ENCODE results near the gene CLN3. TPM values are rescaled to one million over a fixed set of nuclear protein-coding genes. Genes with fewer than 3 reads are reported as not detected.

Gene CLN3
- total and polyA plus RNA-seq, 2 of the 13 experiments (the other 11 are each of a cell fraction or from before 2014, with no cell fraction given) = 23.4 to 46.8 TPM

GRCh38 chr16:28528463-28528867 lies 36.6 kb upstream of the CLN3 start (continued):
- TF ChIP-seq MBNL3 (CRISPR knock-in tag; conservative IDR thresholded peaks at IDR 0.05) (no peak), ZFP37 (CRISPR knock-in tag; IDR thresholded peaks at IDR 0.05; ENCODE audit: borderline replicate concordance) (no peak), SP5 (CRISPR knock-in tag; IDR thresholded peaks at IDR 0.05; ENCODE audit: borderline replicate concordance, low read depth) (no peak; the same call in 1 of the 2 replicates), ZNF556 (CRISPR knock-in tag; IDR thresholded peaks at IDR 0.05; ENCODE audit: borderline replicate concordance) (peak; percentile 47; the same call in 1 of the 2 replicates), NR2C2 (CRISPR knock-in tag; IDR thresholded peaks at IDR 0.05; ENCODE audit: borderline replicate concordance) (no peak; the same call in 1 of the 2 replicates), PRDM10 (CRISPR knock-in tag; IDR thresholded peaks at IDR 0.05; ENCODE audit: low read depth) (no peak), MTERF4 (CRISPR knock-in tag; IDR thresholded peaks at IDR 0.05) (no peak), KLF16 (CRISPR knock-in tag; IDR thresholded peaks at IDR 0.05) (no peak), ZSCAN30 (CRISPR knock-in tag; IDR thresholded peaks at IDR 0.05) (no peak), ZNF574 (CRISPR knock-in tag; IDR thresholded peaks at IDR 0.05) (peak; percentile 30; the same call in 1 of the 2 replicates), AHR (CRISPR knock-in tag; IDR thresholded peaks at IDR 0.05) (0 out of 2 replicates have a peak, but pooled peaks have one; percentile 57), ZSCAN22 (CRISPR knock-in tag; IDR thresholded peaks at IDR 0.05) (no peak), NR2F6 (IDR thresholded peaks at IDR 0.05) (peak; percentile 73), NR2F6 (CRISPR knock-in tag; IDR thresholded peaks at IDR 0.05) (peak; percentile 62), TRAFD1 (CRISPR knock-in tag; IDR thresholded peaks at IDR 0.05; ENCODE audit: borderline replicate concordance) (no peak), ZNF282 (IDR thresholded peaks at IDR 0.05; ENCODE audit: partially characterized antibody) (no peak), ZFYVE20 (CRISPR knock-in tag; IDR thresholded peaks at IDR 0.05; ENCODE audit: borderline replicate concordance, low read depth) (no peak), MLX (CRISPR knock-in tag; IDR thresholded peaks at IDR 0.05) (no peak), FOXK1 (CRISPR knock-in tag; IDR thresholded peaks at IDR 0.05; ENCODE audit: borderline replicate concordance, low read depth) (no peak), ZNF235 (CRISPR knock-in tag; IDR thresholded peaks at IDR 0.05; ENCODE audit: borderline replicate concordance) (no peak), IKZF1 (IDR thresholded peaks at IDR 0.05) (no peak), ZNF616 (CRISPR knock-in tag; IDR thresholded peaks at IDR 0.05; ENCODE audit: low read depth) (no peak)

Data from HepG2 (cell line).